SJSA1 (cell line): Measurements from ENCODE around the gene BRMS1. TPM values are rescaled to one million over a fixed set of nuclear protein-coding genes. Genes with fewer than 3 reads are reported as not detected.
"Not testable (repeated sequence)": the region's sequence is repeated elsewhere in the genome, so short reads cannot be mapped to it uniquely, and the experiment has no call there.

ENCODE experiments used
- DNase-seq, 2 experiments: peaks; one replicate each; pipeline ENCODE4 v3.0.0-alpha.2; 2015 to 2020; ENCODE audit warnings: low spot score in 2 of 2, low read depth in 1 of 2
- H3K27ac ChIP-seq: fragments of 250-450 bp; sonication (Bioruptor Pico); 2 replicates; pipeline ENCODE4 v1.5.1; 2020; ENCODE audit warnings: mild to moderate bottlenecking, moderate library complexity
- H3K27me3 ChIP-seq: fragments of 250-450 bp; sonication (Bioruptor Pico); replicated peaks from 2 replicates; pipeline ENCODE4 v1.5.1; 2020; ENCODE audit warnings: mild to moderate bottlenecking, moderate library complexity
- H3K36me3 ChIP-seq: fragments of 250-450 bp; sonication (Bioruptor Pico); 2 replicates; pipeline ENCODE4 v1.5.1; 2020; ENCODE audit warnings: mild to moderate bottlenecking
- H3K4me1 ChIP-seq: fragments of 250-450 bp; sonication (Bioruptor Pico); replicated peaks from 2 replicates; pipeline ENCODE4 v1.6.1; 2021; ENCODE audit warnings: mild to moderate bottlenecking
- H3K4me3 ChIP-seq: fragments of 250-450 bp; sonication (Bioruptor Pico); 2 replicates; pipeline ENCODE4 v1.5.1; 2020; ENCODE audit warnings: mild to moderate bottlenecking
- H3K9me3 ChIP-seq: fragments of 250-450 bp; sonication (Bioruptor Pico); replicated peaks from 2 replicates; pipeline ENCODE4 v1.5.1; 2020; ENCODE audit warnings: mild to moderate bottlenecking
- total RNA-seq: library from RNA; depleted of rRNA; stranded (reverse); fragments of >200 nt; shearing (Covaris generic); gene quantifications from 2 replicates; pipeline ENCODE4 v1.2.3, GENCODE V29; 2014

The BRMS1 gene
- total RNA-seq, 1 experiment from 2014 or later: 189 TPM

- no peak overlapping the region for H3K4me3 ChIP-seq
- H3K9me3 ChIP-seq: no peaks in the 10 kb centered on the region
- H3K27me3 ChIP-seq: no peaks in the 10 kb centered on the region
- DNase-seq: peak in 1 of 2 experiments; percentile 96
- peak overlapping the region; percentile 94 for H3K27ac ChIP-seq
- peaks cover 24% of the 10 kb centered on the region for H3K36me3 ChIP-seq
- peaks cover 92% of the 10 kb centered on the region for H3K4me1 ChIP-seq
Measured at GRCh38 chr11:66328031-66328301, 16.9 kb downstream of the BRMS1 start.

- Histone ChIP-seq H3K36me3 (peaks cover 18% of the 10 kb centered on the region), H3K4me3 (no peak overlapping the region), H3K4me1 (peaks cover 91% of the 10 kb centered on the region), H3K27me3 (no peaks in the 10 kb centered on the region), H3K9me3 (no peaks in the 10 kb centered on the region), H3K27ac (peak overlapping the region; percentile 94)
- peak; percentile 95 to 99 for DNase-seq
Measured at GRCh38 chr11:66327171-66328030, 17.5 kb downstream of the BRMS1 start.

GRCh38 chr11:66326261-66327111, 18.4 kb downstream of the BRMS1 start:
- Histone ChIP-seq H3K9me3 (no peaks in the 10 kb centered on the region), H3K27me3 (no peaks in the 10 kb centered on the region), H3K4me3 (no peak overlapping the region), H3K4me1 (peaks cover 82% of the 10 kb centered on the region), H3K36me3 (peaks cover 9% of the 10 kb centered on the region), H3K27ac (peak overlapping the region; percentile 94)
- peak; percentile 100 for DNase-seq

GRCh38 chr11:66325263-66325671, 19.6 kb downstream of the BRMS1 start:
- Histone ChIP-seq H3K4me1 (peaks cover 70% of the 10 kb centered on the region), H3K27me3 (no peaks in the 10 kb centered on the region), H3K4me3 (no peak overlapping the region), H3K27ac (peak overlapping the region; percentile 75), H3K9me3 (no peaks in the 10 kb centered on the region), H3K36me3 (no peaks in the 10 kb centered on the region)
- DNase-seq: peak in 1 of 2 experiments; percentile 82

- H3K27me3 ChIP-seq: no peaks in the 10 kb centered on the region
- no peaks in the 10 kb centered on the region for H3K9me3 ChIP-seq
- peaks cover 64% of the 10 kb centered on the region for H3K4me1 ChIP-seq
- H3K27ac ChIP-seq: peak overlapping the region; percentile 75
- H3K36me3 ChIP-seq: no peaks in the 10 kb centered on the region
- H3K4me3 ChIP-seq: no peak overlapping the region
- DNase-seq: peak; percentile 100
Measured at GRCh38 chr11:66324664-66325063, 20.2 kb downstream of the BRMS1 start.

GRCh38 chr11:66323684-66324083, 21.2 kb downstream of the BRMS1 start:
- Histone ChIP-seq H3K4me3 (no peak overlapping the region), H3K9me3 (no peaks in the 10 kb centered on the region), H3K4me1 (peaks cover 61% of the 10 kb centered on the region), H3K36me3 (no peaks in the 10 kb centered on the region), H3K27me3 (no peaks in the 10 kb centered on the region), H3K27ac (no peak overlapping the region)
- no peak for DNase-seq

GRCh38 chr11:66322732-66323427, 22.0 kb downstream of the BRMS1 start:
- H3K4me1 ChIP-seq: peaks cover 61% of the 10 kb centered on the region

GRCh38 chr11:66321606-66322005, 23.3 kb downstream of the BRMS1 start:
- no peaks in the 10 kb centered on the region for H3K27me3 ChIP-seq
- H3K9me3 ChIP-seq: peaks cover 1% of the 10 kb centered on the region; the same call in 1 of the 2 replicates
- DNase-seq: no peak
- no peak overlapping the region for H3K27ac ChIP-seq
- no peak overlapping the region for H3K4me3 ChIP-seq
- H3K4me1 ChIP-seq: peaks cover 60% of the 10 kb centered on the region
- H3K36me3 ChIP-seq: peaks cover 2% of the 10 kb centered on the region

More at GRCh38 chr11:66322732-66323427, 22.0 kb downstream of the BRMS1 start:
- no peaks in the 10 kb centered on the region for H3K9me3 ChIP-seq
- H3K4me3 ChIP-seq: no peak overlapping the region
- H3K27me3 ChIP-seq: no peaks in the 10 kb centered on the region
- no peaks in the 10 kb centered on the region for H3K36me3 ChIP-seq
- H3K27ac ChIP-seq: no peak overlapping the region
- DNase-seq: no peak

- H3K4me3 ChIP-seq, H3K9me3 ChIP-seq, DNase-seq, H3K27ac ChIP-seq, H3K27me3 ChIP-seq: not testable (repeated sequence)
- H3K36me3 ChIP-seq: peaks cover 11% of the 10 kb centered on the region
- H3K4me1 ChIP-seq: peaks cover 61% of the 10 kb centered on the region
Measured at GRCh38 chr11:66320748-66321147, 24.2 kb downstream of the BRMS1 start.

GRCh38 chr11:66320289-66320688, 24.6 kb downstream of the BRMS1 start:
- peaks cover 61% of the 10 kb centered on the region for H3K4me1 ChIP-seq
- DNase-seq, H3K27ac ChIP-seq, H3K9me3 ChIP-seq, H3K4me3 ChIP-seq, H3K27me3 ChIP-seq: not testable (repeated sequence)
- peaks cover 16% of the 10 kb centered on the region for H3K36me3 ChIP-seq

GRCh38 chr11:66318600-66318970, 26.3 kb downstream of the BRMS1 start:
- DNase-seq: no peak
- no peak overlapping the region for H3K4me3 ChIP-seq
- H3K27me3 ChIP-seq: no peaks in the 10 kb centered on the region
- H3K27ac ChIP-seq: peak overlapping the region; percentile 94
- H3K9me3 ChIP-seq: peaks cover 6% of the 10 kb centered on the region; the same call in 1 of the 2 replicates
- peaks cover 33% of the 10 kb centered on the region for H3K36me3 ChIP-seq
- peaks cover 60% of the 10 kb centered on the region for H3K4me1 ChIP-seq

- Histone ChIP-seq H3K27me3 (no peaks in the 10 kb centered on the region), H3K36me3 (peaks cover 39% of the 10 kb centered on the region), H3K4me3 (peak overlapping the region; percentile 73), H3K9me3 (peaks cover 6% of the 10 kb centered on the region; the same call in 1 of the 2 replicates), H3K4me1 (peaks cover 62% of the 10 kb centered on the region), H3K27ac (peak overlapping the region; percentile 94)
- peak; percentile 86 to 89 for DNase-seq
Measured at GRCh38 chr11:66317723-66318599, 26.9 kb downstream of the BRMS1 start.

- Histone ChIP-seq H3K27ac (peak overlapping the region; percentile 94), H3K36me3 (peaks cover 40% of the 10 kb centered on the region), H3K9me3 (peaks cover 6% of the 10 kb centered on the region; the same call in 1 of the 2 replicates), H3K4me3 (peak overlapping the region; percentile 73), H3K27me3 (no peaks in the 10 kb centered on the region), H3K4me1 (peaks cover 64% of the 10 kb centered on the region)
- peak; percentile 89 to 94 for DNase-seq
Measured at GRCh38 chr11:66317322-66317722, 27.6 kb downstream of the BRMS1 start.
